Fibroblast of skin of right quadriceps (primary cell): ENCODE measurements around the gene TMEM132D.

Experiments used
- DNase-seq: peaks from one replicate; pipeline ENCODE4 v3.0.0-alpha.2; 2013

The TMEM132D gene

GRCh38 chr12:129152351-129153104, 751.3 kb downstream of the TMEM132D start:
- no peak for DNase-seq

GRCh38 chr12:129150721-129151120, 753.1 kb downstream of the TMEM132D start:
- no peak for DNase-seq

- DNase-seq = no peak
Measured at GRCh38 chr12:129145381-129145780, 758.4 kb downstream of the TMEM132D start.

GRCh38 chr12:129138776-129139175, 765.0 kb downstream of the TMEM132D start:
- DNase-seq = no peak

GRCh38 chr12:129136694-129137325, 767.0 kb downstream of the TMEM132D start:
- no peak for DNase-seq

- DNase-seq = no peak
Measured at GRCh38 chr12:129127771-129128170, 776.1 kb downstream of the TMEM132D start.

GRCh38 chr12:129127211-129127610, 776.6 kb downstream of the TMEM132D start:
- no peak for DNase-seq

GRCh38 chr12:129119537-129119936, 784.3 kb downstream of the TMEM132D start:
- no peak for DNase-seq

GRCh38 chr12:129115558-129115957, 788.3 kb downstream of the TMEM132D start:
- DNase-seq = no peak

GRCh38 chr12:129110575-129110974, 793.2 kb downstream of the TMEM132D start:
- no peak for DNase-seq

- DNase-seq = no peak
Measured at GRCh38 chr12:129109174-129110001, 794.4 kb downstream of the TMEM132D start.

GRCh38 chr12:129106772-129107171, 797.1 kb downstream of the TMEM132D start:
- DNase-seq = no peak

- no peak for DNase-seq
Measured at GRCh38 chr12:129103231-129103630, 800.6 kb downstream of the TMEM132D start.

- DNase-seq = no peak
Measured at GRCh38 chr12:129102233-129102632, 801.6 kb downstream of the TMEM132D start.

- no peak for DNase-seq
Measured at GRCh38 chr12:129101816-129102215, 802.0 kb downstream of the TMEM132D start.

GRCh38 chr12:129101404-129101803, 802.4 kb downstream of the TMEM132D start:
- DNase-seq = no peak

GRCh38 chr12:129097451-129097850, 806.4 kb downstream of the TMEM132D start:
- no peak for DNase-seq

GRCh38 chr12:129096968-129097367, 806.9 kb downstream of the TMEM132D start:
- no peak for DNase-seq

- DNase-seq = no peak
Measured at GRCh38 chr12:129096184-129096583, 807.6 kb downstream of the TMEM132D start.

GRCh38 chr12:129089576-129089975, 814.2 kb downstream of the TMEM132D start:
- no peak for DNase-seq

- DNase-seq = no peak
Measured at GRCh38 chr12:129084875-129085826, 818.7 kb downstream of the TMEM132D start.

- DNase-seq = no peak
Measured at GRCh38 chr12:129083121-129083840, 820.5 kb downstream of the TMEM132D start.
